Measurements from ENCODE around the gene SELENOT. TPM values are rescaled to one million over a fixed set of nuclear protein-coding genes. Genes with fewer than 3 reads are reported as not detected.

The SELENOT gene
- total RNA-seq, 1 experiment from 2014 or later, result 73.8 TPM

GRCh38 chr3:150612494-150612893 is 9.4 kb downstream of the SELENOT start:
- no peak overlapping the region for H2AK5ac ChIP-seq (ENCODE audit: insufficient read length, low read length)
- no peak overlapping the region for H3K4me2 ChIP-seq (ENCODE audit: insufficient read depth, insufficient read length, low read length)
- peaks cover 2% of the 10 kb centered on the region; the same call in 1 of the 2 replicates for H3K4me1 ChIP-seq (ENCODE audit: insufficient read depth, low read length)
- no peak overlapping the region for H3K27ac ChIP-seq (ENCODE audit: insufficient read length, low read depth, low read length)
- peaks cover 31 to 50% (median 35%) of the 10 kb centered on the region in 3 experiments for H3K36me3 Mint-ChIP-seq (ENCODE audit: insufficient read depth in 1 of 3, low read depth in 3 of 3)
- peaks cover 4 to 13% of the 10 kb centered on the region in 2 experiments for H3K9me3 Mint-ChIP-seq
- no peak overlapping the region for H2AFZ ChIP-seq (ENCODE audit: low read length)
- H3K79me1 ChIP-seq (ENCODE audit: insufficient read depth, low read depth, low read length, poor library complexity, severe bottlenecking), result no peaks in the 10 kb centered on the region
- H3K9me3 ChIP-seq (ENCODE audit: control insufficient read depth, low read depth, low read length), result no peaks in the 10 kb centered on the region
- H4K8ac ChIP-seq (replicated peaks; ENCODE audit: insufficient read length, low read depth, low read length), result no peak overlapping the region
- H4K5ac ChIP-seq (ENCODE audit: insufficient read length, low read depth, low read length), result no peak overlapping the region
- no peak overlapping the region for H2BK15ac ChIP-seq (ENCODE audit: low read depth, low read length)
- no peak overlapping the region for H3K18ac ChIP-seq (ENCODE audit: insufficient read length, low read depth, low read length)
- H3K27me3 ChIP-seq (ENCODE audit: insufficient read depth, low read length), result no peaks in the 10 kb centered on the region
- H2BK20ac ChIP-seq (ENCODE audit: low read depth, low read length, poor library complexity, severe bottlenecking), result no peak overlapping the region
- no peaks in the 10 kb centered on the region for H3K23me2 ChIP-seq (ENCODE audit: insufficient read length, low read depth, low read length, poor library complexity, severe bottlenecking)
- peaks cover 9 to 21% of the 10 kb centered on the region in 2 experiments for H3K4me1 Mint-ChIP-seq
- H2BK120ac ChIP-seq (ENCODE audit: low read depth, low read length, poor library complexity, severe bottlenecking), result no peak overlapping the region
- no peak overlapping the region for H3K27ac Mint-ChIP-seq
- H3T11ph ChIP-seq (ENCODE audit: low read length), result no peak overlapping the region
- no peak for DNase-seq
- no peak for TF ChIP-seq CTCF (conservative IDR thresholded peaks at IDR 0.05)
- H2BK5ac ChIP-seq (ENCODE audit: insufficient read length, low read length), result no peak overlapping the region
- WGBS (ENCODE audit: extremely low coverage, insufficient read length, low lambda C conversion rate), result no CpG with 5 or more reads among the region's 1 CpG
- H4K91ac ChIP-seq (ENCODE audit: insufficient read length, low read depth, low read length), result no peak overlapping the region
- no peak overlapping the region for H3K14ac ChIP-seq (ENCODE audit: insufficient read depth, low read length)
- no peak overlapping the region for H2BK12ac ChIP-seq (ENCODE audit: insufficient read length, low read depth, low read length)
- H4K20me1 ChIP-seq (ENCODE audit: control insufficient read depth, insufficient read depth, insufficient read length), result no peaks in the 10 kb centered on the region
- no peak overlapping the region for H3K9ac ChIP-seq (ENCODE audit: extremely low read depth, insufficient read length, low read length)
- no peak overlapping the region for H3K23ac ChIP-seq (ENCODE audit: insufficient read length, low read depth, low read length)
- no peak overlapping the region for H3K4ac ChIP-seq (ENCODE audit: low read depth, low read length)
- H3K4me3 Mint-ChIP-seq, result no peak overlapping the region
- H3K79me2 ChIP-seq (ENCODE audit: insufficient read depth, low read length), result peaks cover 23% of the 10 kb centered on the region
- H3K56ac ChIP-seq (ENCODE audit: insufficient read length, low read depth, low read length), result no peak overlapping the region
- no peaks in the 10 kb centered on the region for H3K27me3 Mint-ChIP-seq (ENCODE audit: low read depth)

Measured in H9 (cell line).